Measurements from ENCODE around the gene CCR5.

GRCh38 chr3:46368569-46368968 lies 2.2 kb upstream of the CCR5 start:
- TF ChIP-seq, protein P1, sequence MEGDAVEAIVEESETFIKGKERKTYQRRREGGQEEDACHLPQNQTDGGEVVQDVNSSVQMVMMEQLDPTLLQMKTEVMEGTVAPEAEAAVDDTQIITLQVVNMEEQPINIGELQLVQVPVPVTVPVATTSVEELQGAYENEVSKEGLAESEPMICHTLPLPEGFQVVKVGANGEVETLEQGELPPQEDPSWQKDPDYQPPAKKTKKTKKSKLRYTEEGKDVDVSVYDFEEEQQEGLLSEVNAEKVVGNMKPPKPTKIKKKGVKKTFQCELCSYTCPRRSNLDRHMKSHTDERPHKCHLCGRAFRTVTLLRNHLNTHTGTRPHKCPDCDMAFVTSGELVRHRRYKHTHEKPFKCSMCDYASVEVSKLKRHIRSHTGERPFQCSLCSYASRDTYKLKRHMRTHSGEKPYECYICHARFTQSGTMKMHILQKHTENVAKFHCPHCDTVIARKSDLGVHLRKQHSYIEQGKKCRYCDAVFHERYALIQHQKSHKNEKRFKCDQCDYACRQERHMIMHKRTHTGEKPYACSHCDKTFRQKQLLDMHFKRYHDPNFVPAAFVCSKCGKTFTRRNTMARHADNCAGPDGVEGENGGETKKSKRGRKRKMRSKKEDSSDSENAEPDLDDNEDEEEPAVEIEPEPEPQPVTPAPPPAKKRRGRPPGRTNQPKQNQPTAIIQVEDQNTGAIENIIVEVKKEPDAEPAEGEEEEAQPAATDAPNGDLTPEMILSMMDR (IDR thresholded peaks at IDR 0.05): peak in 6 of 12 donors; percentile 8 to 45 (median 24)
- no peak for TF ChIP-seq POLR2A (IDR thresholded peaks at IDR 0.05)
